Neural cell (in vitro differentiated cells): ENCODE data around the gene COPS7A. TPM values are rescaled to one million over a fixed set of nuclear protein-coding genes. Genes with fewer than 3 reads are reported as not detected.

Source experiments
- H2AFZ ChIP-seq: fragments of 200-600, 300-800 bp; sonication (generic), shearing (Covaris generic); 2 replicates; pipeline ENCODE4 v1.6.0; 2014; ENCODE audit warnings: low read depth, mild to moderate bottlenecking, antibody characterized with exemption, low read length, moderate library complexity
- H3F3A ChIP-seq: fragments of 200-600 bp; shearing (Covaris generic); 2 replicates; pipeline ENCODE4 v1.6.1; 2016; ENCODE audit warnings: mild to moderate bottlenecking, moderate library complexity, mixed read lengths, antibody characterized with exemption, low read length; ENCODE audit not compliant: insufficient read depth, poor library complexity, severe bottlenecking
- H3K27ac ChIP-seq: fragments of 200-600, 300-800 bp; sonication (generic), shearing (Covaris generic); 2 replicates; pipeline ENCODE4 v1.5.1; 2014; ENCODE audit warnings: mild to moderate bottlenecking, low read length, moderate library complexity
- H3K27me3 ChIP-seq: fragments of 300-800, 200-600 bp; sonication (generic), shearing (Covaris generic); 2 replicates; pipeline ENCODE4 v1.6.0; 2014; ENCODE audit warnings: mild to moderate bottlenecking, low read depth, low read length, moderate library complexity; ENCODE audit not compliant: insufficient read depth
- H3K36me3 ChIP-seq: fragments of 300-800, 200-600 bp; sonication (generic), shearing (Covaris generic); 2 replicates; pipeline ENCODE4 v1.5.1; 2014; ENCODE audit warnings: mild to moderate bottlenecking, antibody characterized with exemption, low read length, moderate library complexity; ENCODE audit not compliant: insufficient read depth
- H3K4me2 ChIP-seq: fragments of 300-800, 200-600 bp; sonication (generic), shearing (Covaris generic); 2 replicates; pipeline ENCODE4 v1.6.0; 2014; ENCODE audit warnings: mild to moderate bottlenecking, low read length
- H3K4me3 ChIP-seq: fragments of 300-800, 200-600 bp; sonication (generic), shearing (Covaris generic); 2 replicates; pipeline ENCODE4 v1.5.1; 2014; ENCODE audit warnings: mild to moderate bottlenecking, low read length, moderate library complexity
- H3K79me2 ChIP-seq: fragments of 200-600 bp; shearing (Covaris generic); replicated peaks from 2 replicates; pipeline ENCODE4 v1.6.0; 2014; ENCODE audit warnings: mild to moderate bottlenecking, low read length, moderate library complexity; ENCODE audit not compliant: insufficient read depth
- H3K9ac ChIP-seq: fragments of 300-800, 200-600 bp; sonication (generic), shearing (Covaris generic); 2 replicates; pipeline ENCODE4 v1.6.1; 2016; ENCODE audit warnings: mild to moderate bottlenecking, low read length, mixed read lengths
- H3K9me2 ChIP-seq: fragments of 200-600 bp; shearing (Covaris generic); 2 replicates; pipeline ENCODE4 v1.6.1; 2016; ENCODE audit warnings: mild to moderate bottlenecking, low read length, mixed read lengths; ENCODE audit not compliant: insufficient read depth
- H3K9me3 ChIP-seq: fragments of 200-600, 300-800 bp; sonication (generic), shearing (Covaris generic); 2 replicates; pipeline ENCODE4 v1.6.1; 2016; ENCODE audit warnings: mild to moderate bottlenecking, mixed run types, low read length, moderate library complexity, mixed read lengths
- H4K20me1 ChIP-seq: fragments of 200-600 bp; shearing (Covaris generic); 2 replicates; pipeline ENCODE4 v1.6.1; 2016; ENCODE audit warnings: mild to moderate bottlenecking, mixed run types; ENCODE audit not compliant: insufficient read depth
- CTCF ChIP-seq: fragments of 450-650 bp; IDR thresholded peaks from 2 replicates; pipeline ENCODE4 v1.5.1; 2014; ENCODE audit warnings: antibody characterized with exemption, mild to moderate bottlenecking, moderate library complexity; ENCODE audit not compliant: poor library complexity, severe bottlenecking
- EP300 ChIP-seq: fragments of 450-650 bp; conservative IDR thresholded peaks from 2 replicates; pipeline ENCODE4 v1.6.1; 2014; ENCODE audit warnings: antibody characterized with exemption, mild to moderate bottlenecking, moderate library complexity; ENCODE audit not compliant: poor library complexity, severe bottlenecking
- EZH2 ChIP-seq: fragments of 200-600, 300-800 bp; shearing (Covaris generic), sonication (generic); IDR thresholded peaks from 2 replicates; pipeline ENCODE4 v1.6.1; 2014; ENCODE audit warnings: antibody characterized with exemption, low read length, borderline replicate concordance, mild to moderate bottlenecking; ENCODE audit not compliant: insufficient read depth, poor library complexity, severe bottlenecking
- MXI1 ChIP-seq: fragments of 450-650 bp; conservative IDR thresholded peaks from 2 replicates; pipeline ENCODE4 v1.6.1; 2014; ENCODE audit warnings: antibody characterized with exemption, mild to moderate bottlenecking; ENCODE audit not compliant: poor library complexity, severe bottlenecking
- POLR2AphosphoS5 ChIP-seq: IDR thresholded peaks from 2 replicates; pipeline ENCODE4 v1.6.1; 2012
- RAD21 ChIP-seq: fragments of 450-650 bp; conservative IDR thresholded peaks from 2 replicates; pipeline ENCODE4 v1.6.1; 2014; ENCODE audit warnings: antibody characterized with exemption, mild to moderate bottlenecking, moderate library complexity
- SMC3 ChIP-seq: fragments of 450-650 bp; conservative IDR thresholded peaks from 2 replicates; pipeline ENCODE4 v1.6.1; 2014; ENCODE audit warnings: antibody characterized with exemption, mild to moderate bottlenecking, moderate library complexity; ENCODE audit not compliant: poor library complexity
- TAF1 ChIP-seq: IDR thresholded peaks from 2 replicates; pipeline ENCODE4 v1.6.1; 2012; ENCODE audit warnings: low read depth
- polyA plus RNA-seq: library from polyadenylated mRNA; depleted of rRNA; stranded (reverse); fragments of >200 nt; gene quantifications from 2 replicates; pipeline ENCODE4 v1.2.3, GENCODE V29; 2014
- TF ChIP-seq, protein P1 (sequence below): IDR thresholded peaks from 2 replicates; pipeline ENCODE4 v1.6.1; 2012; ENCODE audit warnings: borderline replicate concordance

Gene COPS7A
- polyA plus RNA-seq, 1 donor from 2014 or later = 45.8 TPM

DNA sequence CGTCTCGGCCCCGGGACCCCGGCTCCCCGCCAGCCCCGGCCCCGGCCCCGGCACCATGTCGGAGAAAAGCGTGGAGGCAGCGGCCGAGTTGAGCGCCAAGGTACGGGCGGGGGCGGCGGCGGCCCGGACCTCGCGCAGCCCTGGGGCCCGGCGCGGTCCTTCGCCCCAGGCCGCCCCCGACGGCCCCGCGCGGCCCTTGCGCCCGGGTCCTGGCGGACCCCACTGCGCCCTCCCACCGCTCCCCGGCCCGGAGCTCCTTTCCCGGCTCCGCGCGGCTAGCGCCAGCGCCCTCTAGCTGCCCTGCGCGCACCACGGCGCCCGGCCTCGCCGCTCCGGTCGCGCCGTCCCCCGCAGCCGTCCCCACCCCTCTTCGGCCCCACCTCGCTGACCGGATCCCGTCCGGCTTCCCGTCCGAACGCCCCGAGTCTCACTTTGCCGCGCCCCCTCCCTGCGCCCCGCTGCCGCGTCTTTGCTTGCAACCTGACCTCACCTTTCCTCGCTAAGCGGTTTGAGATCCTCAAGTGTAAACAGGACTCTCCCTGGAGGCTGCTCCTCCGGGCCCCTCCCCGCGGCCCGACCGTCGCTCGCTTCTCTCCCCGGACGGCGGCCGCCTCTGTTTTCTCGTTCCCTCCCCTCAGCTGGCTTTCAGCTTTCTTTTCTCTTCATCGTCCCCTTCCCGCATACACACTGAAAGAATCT, 43.0 kb downstream of the COPS7A start:
- no peak overlapping the region for H2AFZ ChIP-seq
- H3K27ac ChIP-seq = peak overlapping the region; percentile 100

GRCh38 chr12:6767353-6768319, 43.8 kb downstream of the COPS7A start:
- Histone ChIP-seq H3K9ac (peak overlapping the region; percentile 99), H3K79me2 (peaks cover 71% of the 10 kb centered on the region), H3K27ac (peak overlapping the region; percentile 100), H3K4me3 (peak overlapping the region; percentile 87), H3K27me3 (no peaks in the 10 kb centered on the region), H3F3A (peaks cover 10% of the 10 kb centered on the region), H3K9me2 (no peaks in the 10 kb centered on the region), H4K20me1 (peaks cover 33% of the 10 kb centered on the region), H3K9me3 (no peaks in the 10 kb centered on the region), H3K4me2 (peak overlapping the region; percentile 74), H3K36me3 (peaks cover 4% of the 10 kb centered on the region), H2AFZ (no peak overlapping the region)
- TF ChIP-seq SMC3 (peak; percentile 26), RAD21 (peak; percentile 17), EP300 (no peak), TAF1 (peak; percentile 26), POLR2AphosphoS5 (peak; percentile 81), MXI1 (peak; percentile 93)
- TF ChIP-seq, protein P1, sequence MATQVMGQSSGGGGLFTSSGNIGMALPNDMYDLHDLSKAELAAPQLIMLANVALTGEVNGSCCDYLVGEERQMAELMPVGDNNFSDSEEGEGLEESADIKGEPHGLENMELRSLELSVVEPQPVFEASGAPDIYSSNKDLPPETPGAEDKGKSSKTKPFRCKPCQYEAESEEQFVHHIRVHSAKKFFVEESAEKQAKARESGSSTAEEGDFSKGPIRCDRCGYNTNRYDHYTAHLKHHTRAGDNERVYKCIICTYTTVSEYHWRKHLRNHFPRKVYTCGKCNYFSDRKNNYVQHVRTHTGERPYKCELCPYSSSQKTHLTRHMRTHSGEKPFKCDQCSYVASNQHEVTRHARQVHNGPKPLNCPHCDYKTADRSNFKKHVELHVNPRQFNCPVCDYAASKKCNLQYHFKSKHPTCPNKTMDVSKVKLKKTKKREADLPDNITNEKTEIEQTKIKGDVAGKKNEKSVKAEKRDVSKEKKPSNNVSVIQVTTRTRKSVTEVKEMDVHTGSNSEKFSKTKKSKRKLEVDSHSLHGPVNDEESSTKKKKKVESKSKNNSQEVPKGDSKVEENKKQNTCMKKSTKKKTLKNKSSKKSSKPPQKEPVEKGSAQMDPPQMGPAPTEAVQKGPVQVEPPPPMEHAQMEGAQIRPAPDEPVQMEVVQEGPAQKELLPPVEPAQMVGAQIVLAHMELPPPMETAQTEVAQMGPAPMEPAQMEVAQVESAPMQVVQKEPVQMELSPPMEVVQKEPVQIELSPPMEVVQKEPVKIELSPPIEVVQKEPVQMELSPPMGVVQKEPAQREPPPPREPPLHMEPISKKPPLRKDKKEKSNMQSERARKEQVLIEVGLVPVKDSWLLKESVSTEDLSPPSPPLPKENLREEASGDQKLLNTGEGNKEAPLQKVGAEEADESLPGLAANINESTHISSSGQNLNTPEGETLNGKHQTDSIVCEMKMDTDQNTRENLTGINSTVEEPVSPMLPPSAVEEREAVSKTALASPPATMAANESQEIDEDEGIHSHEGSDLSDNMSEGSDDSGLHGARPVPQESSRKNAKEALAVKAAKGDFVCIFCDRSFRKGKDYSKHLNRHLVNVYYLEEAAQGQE = peak; percentile 59

More for the DNA sequence above, 43.0 kb downstream of the COPS7A start:
- Histone ChIP-seq H3K4me3 (peak overlapping the region; percentile 87), H3K9me2 (no peaks in the 10 kb centered on the region), H3K27me3 (no peaks in the 10 kb centered on the region), H3F3A (peaks cover 10% of the 10 kb centered on the region), H3K9me3 (no peaks in the 10 kb centered on the region), H3K4me2 (no peak overlapping the region), H3K36me3 (peaks cover 4% of the 10 kb centered on the region), H4K20me1 (peaks cover 33% of the 10 kb centered on the region), H3K9ac (peak overlapping the region; percentile 99), H3K79me2 (peaks cover 78% of the 10 kb centered on the region)
- TF ChIP-seq MXI1 (peak; percentile 13), SMC3 (peak; percentile 50), CTCF (peak; percentile 69), EZH2 (no peak), EP300 (peak; percentile 4), RAD21 (peak; percentile 48), TAF1 (no peak)
- TF ChIP-seq, protein P1 = peak; percentile 19
